C4-2B (cell line): ENCODE results near the gene NKD1.

ENCODE experiments used
- ZFX ChIP-seq: fragments of 450-650 bp; IDR thresholded peaks from 2 replicates; pipeline ENCODE4 v1.6.1; 2017
- TF ChIP-seq, protein P1 (sequence below): fragments of 450-650 bp; conservative IDR thresholded peaks from 2 replicates; pipeline ENCODE4 v1.5.1; 2017; ENCODE audit warnings: mild to moderate bottlenecking

DNA sequence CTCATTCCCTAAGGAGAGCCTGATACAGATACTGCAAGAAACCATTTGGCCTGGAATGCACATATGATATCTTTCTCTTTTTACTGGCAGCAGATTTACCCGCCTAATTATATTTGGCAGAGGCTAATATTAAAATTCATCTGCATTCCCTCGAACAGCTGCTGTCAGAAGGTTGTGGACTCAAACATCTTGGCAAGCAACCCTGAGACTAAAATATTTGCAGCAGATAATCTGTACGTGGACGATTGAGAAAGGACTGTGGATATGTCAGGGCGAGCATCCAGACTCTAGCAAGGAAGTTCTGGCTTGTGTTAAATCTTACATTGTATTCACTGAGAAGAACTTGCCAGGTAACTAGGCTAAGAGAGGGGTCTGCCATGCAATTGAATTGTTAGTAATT, 67.7 kb downstream of the NKD1 start:
- TF ChIP-seq, protein P1, sequence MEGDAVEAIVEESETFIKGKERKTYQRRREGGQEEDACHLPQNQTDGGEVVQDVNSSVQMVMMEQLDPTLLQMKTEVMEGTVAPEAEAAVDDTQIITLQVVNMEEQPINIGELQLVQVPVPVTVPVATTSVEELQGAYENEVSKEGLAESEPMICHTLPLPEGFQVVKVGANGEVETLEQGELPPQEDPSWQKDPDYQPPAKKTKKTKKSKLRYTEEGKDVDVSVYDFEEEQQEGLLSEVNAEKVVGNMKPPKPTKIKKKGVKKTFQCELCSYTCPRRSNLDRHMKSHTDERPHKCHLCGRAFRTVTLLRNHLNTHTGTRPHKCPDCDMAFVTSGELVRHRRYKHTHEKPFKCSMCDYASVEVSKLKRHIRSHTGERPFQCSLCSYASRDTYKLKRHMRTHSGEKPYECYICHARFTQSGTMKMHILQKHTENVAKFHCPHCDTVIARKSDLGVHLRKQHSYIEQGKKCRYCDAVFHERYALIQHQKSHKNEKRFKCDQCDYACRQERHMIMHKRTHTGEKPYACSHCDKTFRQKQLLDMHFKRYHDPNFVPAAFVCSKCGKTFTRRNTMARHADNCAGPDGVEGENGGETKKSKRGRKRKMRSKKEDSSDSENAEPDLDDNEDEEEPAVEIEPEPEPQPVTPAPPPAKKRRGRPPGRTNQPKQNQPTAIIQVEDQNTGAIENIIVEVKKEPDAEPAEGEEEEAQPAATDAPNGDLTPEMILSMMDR: no peak
- TF ChIP-seq ZFX: no peak
